Effector CD4-positive, alpha-beta T cell (primary cell): Measurements from ENCODE around the gene HDGF.
A peak's percentile ranks its signal among the peaks of the same experiment; 100 is the strongest.

Experiments used
- DNase-seq: peaks from one replicate; pipeline ENCODE4 v3.0.0-alpha.2; 2020
- total RNA-seq: gene quantifications from one replicate; lab custom pipeline; 2026; lab: John Stamatoyannopoulos, UW

The HDGF gene
- 75.0 reads per million, percentile 77 among the genes with 10 or more reads in this experiment for total RNA-seq

- DNase-seq: no peak
Measured at GRCh38 chr1:156751451-156751756, at the start of gene HDGF. Gene HDGF (minus strand): TSS chr1:156751675. CDS start chr1:156751429, 246 bp downstream.

- peak; percentile 50 for DNase-seq
Measured at GRCh38 chr1:156797212-156797871, 45.9 kb upstream of the HDGF start.

- DNase-seq: no peak
Measured at GRCh38 chr1:156796340-156797097, 45.0 kb upstream of the HDGF start.

GRCh38 chr1:156795787-156796186 is 44.3 kb upstream of the HDGF start:
- DNase-seq: no peak

- no peak for DNase-seq
Measured at GRCh38 chr1:156795374-156795733, 43.9 kb upstream of the HDGF start.

- no peak for DNase-seq
Measured at GRCh38 chr1:156794506-156795373, 43.3 kb upstream of the HDGF start.

GRCh38 chr1:156789621-156790318 is 38.3 kb upstream of the HDGF start:
- DNase-seq: no peak

GRCh38 chr1:156788136-156788535 is 36.7 kb upstream of the HDGF start:
- no peak for DNase-seq

- DNase-seq: no peak
Measured at GRCh38 chr1:156786640-156787039, 35.2 kb upstream of the HDGF start.

GRCh38 chr1:156785458-156785857 is 34.0 kb upstream of the HDGF start:
- no peak for DNase-seq

- DNase-seq: no peak
Measured at GRCh38 chr1:156781585-156782186, 30.2 kb upstream of the HDGF start.

GRCh38 chr1:156777573-156777972 is 26.1 kb upstream of the HDGF start:
- DNase-seq: no peak

- no peak for DNase-seq
Measured at GRCh38 chr1:156776942-156777341, 25.5 kb upstream of the HDGF start.

- no peak for DNase-seq
Measured at GRCh38 chr1:156775799-156776198, 24.3 kb upstream of the HDGF start.

GRCh38 chr1:156773607-156774006 is 22.1 kb upstream of the HDGF start:
- no peak for DNase-seq

GRCh38 chr1:156772728-156773497 is 21.4 kb upstream of the HDGF start:
- no peak for DNase-seq

GRCh38 chr1:156772222-156772621 is 20.7 kb upstream of the HDGF start:
- DNase-seq: no peak

GRCh38 chr1:156768610-156769295 is 17.3 kb upstream of the HDGF start:
- DNase-seq: no peak

- peak; percentile 36 for DNase-seq
Measured at GRCh38 chr1:156767879-156768604, 16.6 kb upstream of the HDGF start.
